Neuronal stem cell (in vitro differentiated cells): Measurements from ENCODE around the gene UBE3B.

Source experiments
- DNase-seq: peaks from one replicate; pipeline ENCODE4 v3.0.0-alpha.2; 2013; ENCODE audit warnings: low spot score
- H2AFZ ChIP-seq: one replicate; pipeline ENCODE4 v1.6.1; 2013; ENCODE audit warnings: mild to moderate bottlenecking, low read length, inconsistent platforms
- H2AK5ac ChIP-seq: 2 replicates; pipeline ENCODE4 v1.6.1; 2013; ENCODE audit warnings: low read depth, mild to moderate bottlenecking, inconsistent platforms, low read length, moderate library complexity, mixed read lengths
- H2BK120ac ChIP-seq: 2 replicates; pipeline ENCODE4 v1.6.1; 2013; ENCODE audit warnings: low read depth, mild to moderate bottlenecking, inconsistent platforms, low read length, moderate library complexity, mixed read lengths
- H2BK12ac ChIP-seq: one replicate; pipeline ENCODE4 v1.6.1; 2013; ENCODE audit warnings: low read length, inconsistent platforms
- H2BK15ac ChIP-seq: 2 replicates; pipeline ENCODE4 v1.6.1; 2013; ENCODE audit warnings: mild to moderate bottlenecking, low read length, inconsistent platforms, mixed read lengths
- H2BK5ac ChIP-seq: one replicate; pipeline ENCODE4 v1.6.1; 2013; ENCODE audit warnings: inconsistent platforms, mild to moderate bottlenecking, low read length, moderate library complexity
- H3K14ac ChIP-seq: one replicate; pipeline ENCODE4 v1.6.1; 2013; ENCODE audit warnings: low read length, inconsistent platforms
- H3K18ac ChIP-seq: 2 replicates; pipeline ENCODE4 v1.6.1; 2013; ENCODE audit warnings: low read length, inconsistent platforms
- H3K23ac ChIP-seq: 2 replicates; pipeline ENCODE4 v1.6.1; 2013; ENCODE audit warnings: low read depth, mild to moderate bottlenecking, mixed read lengths, low read length, inconsistent platforms; ENCODE audit not compliant: poor library complexity
- H3K27ac ChIP-seq: replicated peaks from 3 replicates; pipeline ENCODE4 v1.5.1; 2013; ENCODE audit warnings: low read length, inconsistent platforms
- H3K27me3 ChIP-seq, 3 experiments: 2 replicates each; pipeline ENCODE4 v1.6.1; 2013; ENCODE audit warnings: low read length in 3 of 3, mild to moderate bottlenecking in 2 of 3, inconsistent platforms in 1 of 3, low read depth in 1 of 3, mixed read lengths in 1 of 3, moderate library complexity in 1 of 3; ENCODE audit not compliant: control insufficient read depth in 3 of 3, insufficient read depth in 3 of 3
- H3K36me3 ChIP-seq, 2 donors: replicated peaks in 1 of 2; 2 replicates each; pipeline ENCODE4 v1.6.1; 2013; ENCODE audit warnings: low read length in 2 of 2; ENCODE audit not compliant: control insufficient read depth in 2 of 2, insufficient read depth in 2 of 2
- H3K4ac ChIP-seq: 2 replicates; pipeline ENCODE4 v1.6.1; 2013; ENCODE audit warnings: inconsistent platforms, mild to moderate bottlenecking, low read length, moderate library complexity
- H3K4me1 ChIP-seq, 2 donors: 1 replicate in 1 of 2; 2 replicates in 1 of 2; pipeline ENCODE4 v1.6.1; 2013; ENCODE audit warnings: low read length in 2 of 2, low read depth in 1 of 2; ENCODE audit not compliant: control insufficient read depth in 2 of 2, insufficient read depth in 1 of 2
- H3K4me2 ChIP-seq: one replicate; pipeline ENCODE4 v1.6.1; 2013; ENCODE audit warnings: mild to moderate bottlenecking, low read length, inconsistent platforms; ENCODE audit not compliant: insufficient read depth, poor library complexity, severe bottlenecking
- H3K4me3 ChIP-seq, 2 donors: 2 replicates each; pipeline ENCODE4 v1.5.1; 2013; ENCODE audit warnings: low read length in 2 of 2, mild to moderate bottlenecking in 2 of 2, inconsistent platforms in 1 of 2, moderate library complexity in 1 of 2
- H3K79me1 ChIP-seq: one replicate; pipeline ENCODE4 v1.6.1; 2013; ENCODE audit warnings: low read depth, mild to moderate bottlenecking, inconsistent platforms, low read length, moderate library complexity
- H3K9ac ChIP-seq: one replicate; pipeline ENCODE4 v1.6.1; 2013; ENCODE audit warnings: mild to moderate bottlenecking, low read depth, low read length, inconsistent platforms; ENCODE audit not compliant: poor library complexity
- H3K9me3 ChIP-seq, 2 donors: replicated peaks in 1 of 2; 2 replicates each; pipeline versions ENCODE3 to v1.6.1; 2013; ENCODE audit warnings: low read length in 2 of 2, mild to moderate bottlenecking in 2 of 2, inconsistent platforms in 1 of 2, low read depth in 1 of 2, mixed read lengths in 1 of 2, moderate library complexity in 1 of 2; ENCODE audit not compliant: control insufficient read depth in 2 of 2, insufficient read depth in 1 of 2
- H4K8ac ChIP-seq: one replicate; pipeline ENCODE4 v1.6.1; 2013; ENCODE audit warnings: low read depth, mild to moderate bottlenecking, inconsistent platforms, low read length, moderate library complexity
- H4K91ac ChIP-seq: one replicate; pipeline ENCODE4 v1.6.1; 2013; ENCODE audit warnings: low read length, low read depth, mild to moderate bottlenecking, inconsistent platforms; ENCODE audit not compliant: poor library complexity
- WGBS, 2 donors: extraction: QIAGEN DNeasy Blood & Tissue Kit; methylation state at CpG; one replicate each; pipeline ENCODE4 v1.1.7; 2013; ENCODE audit warnings: missing lambda C conversion rate in 2 of 2, mixed read lengths in 1 of 2; ENCODE audit not compliant: insufficient read length in 2 of 2, insufficient replicate concordance in 1 of 2; ENCODE audit errors: extremely low coverage in 2 of 2; 5-methylcytosine and 5-hydroxymethylcytosine counted together

Gene UBE3B

DNA sequence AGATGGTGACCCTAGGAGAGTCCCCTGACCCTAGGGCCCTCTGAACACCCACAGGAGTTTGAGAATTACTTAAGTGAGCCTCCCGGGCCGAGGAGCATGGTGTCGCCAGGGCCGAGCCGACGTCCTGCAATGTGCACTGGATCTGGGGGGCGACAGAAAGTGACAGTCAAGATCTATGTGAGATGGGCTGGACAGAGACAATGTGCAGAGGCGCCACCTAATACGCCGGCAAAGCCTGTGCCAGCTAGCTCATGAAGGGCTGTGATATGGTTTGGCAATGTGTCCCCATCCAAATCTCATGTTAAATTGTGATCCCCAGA is 84.2 kb downstream of the UBE3B start:
- no peak overlapping the region for H4K8ac ChIP-seq
- no peak overlapping the region for H3K9ac ChIP-seq
- peaks cover 0 to 3% of the 10 kb centered on the region in 2 donors for H3K9me3 ChIP-seq
- H3K18ac ChIP-seq, result peak overlapping the region; percentile 19
- H3K79me1 ChIP-seq, result no peaks in the 10 kb centered on the region
- no peak overlapping the region for H3K14ac ChIP-seq
- peaks cover 40 to 99% of the 10 kb centered on the region in 2 donors for H3K36me3 ChIP-seq
- H2AFZ ChIP-seq, result no peak overlapping the region
- peak overlapping the region; percentile 35 for H3K23ac ChIP-seq
- H2BK5ac ChIP-seq, result no peak overlapping the region
- no CpG with 5 or more reads among the region's 10 CpGs for WGBS, 2 donors
- no peak overlapping the region for H4K91ac ChIP-seq
- H3K4me1 ChIP-seq, result peaks cover 0 to 4% of the 10 kb centered on the region in 2 donors
- no peak overlapping the region for H3K4me2 ChIP-seq
- no peak overlapping the region for H3K4ac ChIP-seq
- no peaks in the 10 kb centered on the region for H3K27me3 ChIP-seq
- H2BK15ac ChIP-seq, result no peak overlapping the region
- H2BK12ac ChIP-seq, result no peak overlapping the region
- no peak overlapping the region for H2BK120ac ChIP-seq
- no peak overlapping the region for H2AK5ac ChIP-seq
- DNase-seq, result no peak
- H3K4me3 ChIP-seq, result no peak overlapping the region
- H3K27ac ChIP-seq, result no peak overlapping the region

DNA sequence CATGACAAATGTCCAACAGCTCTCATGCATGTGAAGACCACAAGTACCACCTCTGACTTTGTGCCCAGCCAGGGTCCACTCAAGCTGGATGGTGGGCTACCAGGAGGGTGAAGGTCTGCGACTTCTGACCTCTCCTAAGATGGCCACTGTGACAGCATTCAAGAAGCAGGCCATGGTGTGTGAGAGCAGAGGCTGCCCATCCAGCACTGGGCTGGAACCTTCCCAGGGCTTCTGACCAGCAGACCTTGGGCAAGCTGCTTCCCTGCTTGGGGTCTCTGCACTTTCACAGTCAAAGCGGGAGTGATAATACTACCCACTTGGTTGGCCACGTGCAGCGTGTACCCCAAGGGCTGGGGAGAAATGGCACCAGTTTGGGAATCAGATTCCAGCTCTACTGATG is 85.4 kb downstream of the UBE3B start:
- no CpG with 5 or more reads among the region's 4 CpGs for WGBS, 2 donors
- H2AFZ ChIP-seq, result no peak overlapping the region
- H3K23ac ChIP-seq, result no peak overlapping the region
- H2BK12ac ChIP-seq, result no peak overlapping the region
- no peaks in the 10 kb centered on the region for H3K27me3 ChIP-seq
- H3K27ac ChIP-seq, result no peak overlapping the region
- H3K4me1 ChIP-seq, result peaks cover 0 to 4% of the 10 kb centered on the region in 2 donors
- peaks cover 44 to 99% of the 10 kb centered on the region in 2 donors for H3K36me3 ChIP-seq
- H2BK15ac ChIP-seq, result no peak overlapping the region
- H3K9ac ChIP-seq, result no peak overlapping the region
- H3K4ac ChIP-seq, result no peak overlapping the region
- no peak overlapping the region for H4K91ac ChIP-seq
- H3K4me2 ChIP-seq, result no peak overlapping the region
- H2BK5ac ChIP-seq, result no peak overlapping the region
- no peak overlapping the region for H3K4me3 ChIP-seq
- no peak overlapping the region for H3K14ac ChIP-seq
- H3K18ac ChIP-seq, result no peak overlapping the region
- no peaks in the 10 kb centered on the region for H3K79me1 ChIP-seq
- no peak overlapping the region for H4K8ac ChIP-seq
- no peak overlapping the region for H2AK5ac ChIP-seq
- H3K9me3 ChIP-seq, result peaks cover 0 to 3% of the 10 kb centered on the region in 2 donors
- no peak overlapping the region for H2BK120ac ChIP-seq
- DNase-seq, result no peak

DNA sequence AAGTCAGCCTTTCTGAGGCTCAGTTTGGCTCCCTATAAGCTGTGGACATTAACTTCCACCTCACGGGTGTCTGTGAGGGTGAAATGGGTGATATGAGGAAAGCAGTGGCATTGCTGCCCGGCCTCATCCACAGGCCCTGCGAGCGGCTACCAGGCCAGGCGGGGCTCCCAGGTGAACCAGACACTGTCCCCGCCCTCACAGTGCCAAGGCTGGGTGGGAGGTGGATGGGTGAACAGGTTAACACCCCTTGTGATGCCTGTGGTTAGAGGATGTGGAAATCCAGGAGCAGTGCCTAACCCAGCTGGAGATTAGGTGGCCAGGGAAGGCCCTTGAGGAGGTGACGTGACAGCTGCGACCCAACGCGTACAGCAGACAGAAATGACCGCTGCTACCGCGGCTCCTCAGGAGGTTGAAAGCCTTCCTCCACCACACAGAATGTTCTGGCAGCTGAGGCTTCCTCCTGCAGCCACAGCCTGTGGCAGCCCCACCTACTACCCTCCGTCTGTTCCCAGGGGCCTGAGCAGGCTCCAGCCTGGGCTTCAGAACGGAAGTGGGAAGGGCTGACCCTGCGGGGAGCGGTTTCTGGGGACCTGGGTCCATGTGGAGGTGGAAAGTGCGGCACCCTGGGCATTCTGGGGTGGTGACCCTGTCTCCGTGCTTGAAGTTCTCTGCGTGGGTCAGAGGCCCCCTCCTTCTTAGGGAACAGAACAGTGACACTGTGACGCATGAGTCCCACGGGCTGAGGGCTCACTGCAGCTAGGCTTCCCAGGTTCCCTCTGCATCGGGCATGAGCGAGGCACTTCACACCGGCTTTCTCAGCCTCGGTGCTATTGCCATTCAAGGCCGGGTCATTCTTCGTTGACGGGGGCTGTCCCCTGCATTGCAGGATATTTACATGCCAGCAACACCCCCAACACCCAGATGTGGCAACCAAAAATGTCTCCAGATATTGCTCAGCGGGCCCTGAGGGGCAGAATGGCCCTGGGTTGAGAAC is 86.2 kb downstream of the UBE3B start:
- H2BK120ac ChIP-seq, result no peak overlapping the region
- no peak for DNase-seq
- no peak overlapping the region for H2BK5ac ChIP-seq
- H3K4ac ChIP-seq, result no peak overlapping the region
- no peak overlapping the region for H4K8ac ChIP-seq
- peaks cover 0 to 4% of the 10 kb centered on the region in 2 donors for H3K9me3 ChIP-seq
- H2AK5ac ChIP-seq, result no peak overlapping the region
- no peak overlapping the region for H3K14ac ChIP-seq
- H3K4me3 ChIP-seq, result no peak overlapping the region
- WGBS, 2 donors, result no CpG with 5 or more reads among the region's 30 CpGs
- H2BK15ac ChIP-seq, result no peak overlapping the region
- peaks cover 51 to 99% of the 10 kb centered on the region in 2 donors for H3K36me3 ChIP-seq
- H2AFZ ChIP-seq, result no peak overlapping the region
- H3K27me3 ChIP-seq, result no peaks in the 10 kb centered on the region
- peak overlapping the region; percentile 5 for H3K23ac ChIP-seq
- no peak overlapping the region for H3K4me2 ChIP-seq
- no peaks in the 10 kb centered on the region for H3K79me1 ChIP-seq
- H2BK12ac ChIP-seq, result no peak overlapping the region
- no peak overlapping the region for H4K91ac ChIP-seq
- H3K4me1 ChIP-seq, result peaks cover 0 to 1% of the 10 kb centered on the region in 2 donors
- H3K18ac ChIP-seq, result no peak overlapping the region
- H3K27ac ChIP-seq, result no peak overlapping the region
- no peak overlapping the region for H3K9ac ChIP-seq

DNA sequence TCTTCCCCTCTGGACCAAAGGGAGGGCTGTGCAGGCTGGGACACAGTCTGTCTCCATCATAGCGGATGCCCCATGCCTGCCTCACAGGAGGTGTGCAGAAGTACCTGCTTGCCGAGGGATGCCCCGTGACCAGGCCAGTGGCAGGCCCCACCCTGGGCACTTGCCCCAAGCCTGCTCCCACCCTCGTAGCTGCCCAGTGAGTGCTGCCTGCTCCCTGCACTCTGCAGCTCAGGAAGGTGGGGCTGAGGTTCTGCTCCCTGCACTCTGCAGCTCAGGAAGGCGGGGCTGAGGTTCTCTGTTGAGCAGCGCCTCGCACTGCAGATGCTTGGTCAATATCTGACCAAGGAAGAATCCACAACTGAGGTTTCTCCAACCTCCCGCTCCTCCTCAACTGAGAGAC is 89.0 kb downstream of the UBE3B start:
- DNase-seq, result no peak
- H3K36me3 ChIP-seq, result peaks cover 47 to 100% of the 10 kb centered on the region in 2 donors
- WGBS, 2 donors, result no CpG with 5 or more reads among the region's 8 CpGs

More for the DNA sequence above, 89.0 kb downstream of the UBE3B start:
- no peaks in the 10 kb centered on the region for H3K4me1 ChIP-seq
- no peaks in the 10 kb centered on the region for H3K27me3 ChIP-seq
- H3K79me1 ChIP-seq, result no peaks in the 10 kb centered on the region
- H3K27ac ChIP-seq, result no peak overlapping the region
- no peak overlapping the region for H2BK120ac ChIP-seq
- peak overlapping the region; percentile 14 for H3K14ac ChIP-seq
- H2AFZ ChIP-seq, result no peak overlapping the region
- H3K4me3 ChIP-seq, result no peak overlapping the region
- H3K9ac ChIP-seq, result no peak overlapping the region
- peak overlapping the region; percentile 2 for H2BK12ac ChIP-seq
- no peak overlapping the region for H2BK5ac ChIP-seq
- peaks cover 0 to 4% of the 10 kb centered on the region in 2 donors for H3K9me3 ChIP-seq
- H4K8ac ChIP-seq, result no peak overlapping the region
- no peak overlapping the region for H3K4ac ChIP-seq
- H4K91ac ChIP-seq, result no peak overlapping the region
- H3K18ac ChIP-seq, result peak overlapping the region; percentile 18
- H2BK15ac ChIP-seq, result no peak overlapping the region
- H3K4me2 ChIP-seq, result no peak overlapping the region
- H3K23ac ChIP-seq, result no peak overlapping the region
- H2AK5ac ChIP-seq, result no peak overlapping the region
